Karpas-422 (cell line): Measurements from ENCODE around the gene ITM2C. TPM values are rescaled to one million over a fixed set of nuclear protein-coding genes. Genes with fewer than 3 reads are reported as not detected.

Source experiments
- DNase-seq: peaks from one replicate; pipeline ENCODE4 v3.0.0-alpha.2; 2015
- H2AFZ ChIP-seq: fragments of 200-600 bp; sonication (generic); 2 replicates; pipeline ENCODE4 v1.6.1; 2014; ENCODE audit warnings: antibody characterized with exemption, low read length, mixed read lengths
- H3K27ac ChIP-seq: fragments of 200-600 bp; sonication (generic); 2 replicates; pipeline ENCODE4 v1.5.1; 2014; ENCODE audit warnings: mild to moderate bottlenecking, low read length, moderate library complexity
- H3K27me3 ChIP-seq: fragments of 200-600 bp; sonication (generic); 2 replicates; pipeline ENCODE4 v1.6.1; 2014; ENCODE audit warnings: low read length, mixed read lengths
- H3K36me3 ChIP-seq: fragments of 200-600 bp; sonication (generic); 2 replicates; pipeline ENCODE4 v1.6.1; 2014; ENCODE audit warnings: low read length, mixed read lengths; ENCODE audit not compliant: insufficient read depth
- H3K4me1 ChIP-seq: fragments of 200-600 bp; sonication (generic); 2 replicates; pipeline ENCODE4 v1.6.1; 2014; ENCODE audit warnings: mild to moderate bottlenecking, low read length, mixed read lengths
- H3K4me2 ChIP-seq: fragments of 200-600 bp; sonication (generic); 2 replicates; pipeline ENCODE4 v1.6.1; 2014; ENCODE audit warnings: low read length, low read depth, mild to moderate bottlenecking; ENCODE audit not compliant: poor library complexity, severe bottlenecking
- H3K4me3 ChIP-seq: fragments of 200-600 bp; sonication (generic); 2 replicates; pipeline ENCODE4 v1.5.1; 2014; ENCODE audit warnings: mild to moderate bottlenecking, antibody characterized with exemption, low read length, mixed read lengths
- H3K79me2 ChIP-seq: fragments of 200-600 bp; sonication (generic); 2 replicates; pipeline ENCODE4 v1.6.1; 2014; ENCODE audit warnings: mild to moderate bottlenecking, low read length, mixed read lengths
- H3K9ac ChIP-seq: fragments of 200-600 bp; sonication (generic); 2 replicates; pipeline ENCODE4 v1.6.0; 2014; ENCODE audit warnings: low read length
- H3K9me2 ChIP-seq: fragments of 200-600 bp; sonication (generic), shearing (Covaris generic); replicated peaks from 2 replicates; pipeline ENCODE4 v1.6.0; 2014; ENCODE audit warnings: mild to moderate bottlenecking, low read length, moderate library complexity; ENCODE audit not compliant: insufficient read depth
- H3K9me3 ChIP-seq: fragments of 300-700, 200-600 bp; sonication (generic); 2 replicates; pipeline ENCODE4 v1.6.1; 2014; ENCODE audit warnings: low read length, mixed read lengths
- H4K20me1 ChIP-seq: fragments of 200-600 bp; sonication (generic); 2 replicates; pipeline ENCODE4 v1.6.1; 2014; ENCODE audit warnings: mild to moderate bottlenecking, antibody characterized with exemption, low read length, low read depth; ENCODE audit not compliant: insufficient read depth
- total RNA-seq: library from RNA; depleted of rRNA; stranded (reverse); fragments of >200 nt; shearing (Covaris generic); gene quantifications from 2 replicates; pipeline ENCODE4 v1.2.3, GENCODE V29; 2014; ENCODE audit warnings: low replicate concordance; rRNA removed

The ITM2C gene
- 0.19 TPM in 1 of 2 replicates, not detected in the other for total RNA-seq

- no peak within 1 kb of the TSS for H2AFZ ChIP-seq
- no peak within 1 kb of the TSS for H3K27ac ChIP-seq
- H3K9me3 ChIP-seq, result no peaks in the 10 kb centered on the region
- H4K20me1 ChIP-seq, result no peaks in the 10 kb centered on the region
- H3K36me3 ChIP-seq, result no peaks in the 10 kb centered on the region
- no peak for DNase-seq
- no peak within 1 kb of the TSS for H3K4me3 ChIP-seq
- peaks cover 27% of the 10 kb centered on the region for H3K4me1 ChIP-seq
- H3K79me2 ChIP-seq, result no peaks in the 10 kb centered on the region
- no peak within 1 kb of the TSS for H3K9ac ChIP-seq
- no peaks in the 10 kb centered on the region for H3K27me3 ChIP-seq
- H3K4me2 ChIP-seq, result no peak within 1 kb of the TSS
- H3K9me2 ChIP-seq, result no peaks in the 10 kb centered on the region
Observed at GRCh38 chr2:230864605-230865306, at the start of gene ITM2C. Gene ITM2C, plus strand, starts transcription at chr2:230864942. Its CDS starts 84 bp downstream, at chr2:230865026.

GRCh38 chr2:230815088-230815487 lies 49.7 kb upstream of the ITM2C start:
- Histone ChIP-seq H3K27me3 (no peaks in the 10 kb centered on the region), H3K9ac (no peak overlapping the region), H3K4me1 (no peaks in the 10 kb centered on the region), H3K36me3 (peaks cover 16% of the 10 kb centered on the region; the same call in 1 of the 2 replicates), H4K20me1 (no peaks in the 10 kb centered on the region), H3K4me3 (no peak overlapping the region), H3K9me3 (no peaks in the 10 kb centered on the region), H3K27ac (no peak overlapping the region), H3K4me2 (no peak overlapping the region), H3K79me2 (no peaks in the 10 kb centered on the region), H3K9me2 (no peaks in the 10 kb centered on the region), H2AFZ (no peak overlapping the region)
- no peak for DNase-seq

GRCh38 chr2:230816735-230817134 lies 48.0 kb upstream of the ITM2C start:
- H3K9me2 ChIP-seq, result no peaks in the 10 kb centered on the region
- H3K4me3 ChIP-seq, result no peak overlapping the region
- no peak overlapping the region for H3K9ac ChIP-seq
- H3K4me2 ChIP-seq, result no peak overlapping the region
- no peaks in the 10 kb centered on the region for H4K20me1 ChIP-seq
- no peaks in the 10 kb centered on the region for H3K79me2 ChIP-seq
- no peak overlapping the region for H3K27ac ChIP-seq
- no peak overlapping the region for H2AFZ ChIP-seq
- peaks cover 10% of the 10 kb centered on the region; the same call in 1 of the 2 replicates for H3K36me3 ChIP-seq
- no peaks in the 10 kb centered on the region for H3K4me1 ChIP-seq
- H3K27me3 ChIP-seq, result no peaks in the 10 kb centered on the region
- no peaks in the 10 kb centered on the region for H3K9me3 ChIP-seq
- no peak for DNase-seq

GRCh38 chr2:230819433-230819832 lies 45.3 kb upstream of the ITM2C start:
- Histone ChIP-seq H3K9me2 (no peaks in the 10 kb centered on the region), H3K4me1 (no peaks in the 10 kb centered on the region), H3K27me3 (no peaks in the 10 kb centered on the region), H4K20me1 (no peaks in the 10 kb centered on the region), H3K79me2 (no peaks in the 10 kb centered on the region), H3K9ac (no peak overlapping the region), H3K4me2 (no peak overlapping the region), H3K4me3 (no peak overlapping the region), H3K36me3 (peaks cover 10% of the 10 kb centered on the region; the same call in 1 of the 2 replicates), H2AFZ (no peak overlapping the region), H3K9me3 (no peaks in the 10 kb centered on the region), H3K27ac (no peak overlapping the region)
- no peak for DNase-seq

- Histone ChIP-seq H3K9me2 (no peaks in the 10 kb centered on the region), H3K4me2 (no peak overlapping the region), H3K4me1 (no peaks in the 10 kb centered on the region), H3K9ac (no peak overlapping the region), H3K79me2 (no peaks in the 10 kb centered on the region), H3K4me3 (no peak overlapping the region), H4K20me1 (no peaks in the 10 kb centered on the region), H3K36me3 (peaks cover 5% of the 10 kb centered on the region; the same call in 1 of the 2 replicates), H2AFZ (no peak overlapping the region), H3K9me3 (no peaks in the 10 kb centered on the region), H3K27ac (no peak overlapping the region), H3K27me3 (no peaks in the 10 kb centered on the region)
- no peak for DNase-seq
Observed at GRCh38 chr2:230821261-230821990, 43.3 kb upstream of the ITM2C start.

GRCh38 chr2:230821991-230822520 lies 42.7 kb upstream of the ITM2C start:
- Histone ChIP-seq H3K9me2 (no peaks in the 10 kb centered on the region), H3K27me3 (no peaks in the 10 kb centered on the region), H3K4me2 (no peak overlapping the region), H4K20me1 (no peaks in the 10 kb centered on the region), H3K79me2 (no peaks in the 10 kb centered on the region), H3K9ac (no peak overlapping the region), H2AFZ (no peak overlapping the region), H3K36me3 (no peaks in the 10 kb centered on the region; the same call in 1 of the 2 replicates), H3K27ac (no peak overlapping the region), H3K4me1 (no peaks in the 10 kb centered on the region), H3K4me3 (no peak overlapping the region), H3K9me3 (no peaks in the 10 kb centered on the region)
- no peak for DNase-seq

GRCh38 chr2:230823264-230823964 lies 41.3 kb upstream of the ITM2C start:
- Histone ChIP-seq H4K20me1 (no peaks in the 10 kb centered on the region), H3K79me2 (no peaks in the 10 kb centered on the region), H3K36me3 (no peaks in the 10 kb centered on the region), H3K9me3 (no peaks in the 10 kb centered on the region), H3K27ac (no peak overlapping the region), H3K4me1 (no peaks in the 10 kb centered on the region), H3K9ac (no peak overlapping the region), H3K27me3 (no peaks in the 10 kb centered on the region), H2AFZ (no peak overlapping the region), H3K4me3 (no peak overlapping the region), H3K9me2 (no peaks in the 10 kb centered on the region), H3K4me2 (no peak overlapping the region)
- DNase-seq, result no peak
